Stimulated activated effector memory CD8-positive, alpha-beta T cell treated with anti-CD3 and anti-CD28 coated beads, Interleukin-12 subunit alpha, Interleukin-12 subunit beta, amount 100 ng/mL, for 72 hours (primary cell): Measurements from ENCODE around the gene BTG2.
"Not testable (repeated sequence)": the region's sequence is repeated elsewhere in the genome, so short reads cannot be mapped to it uniquely, and the experiment has no call there.

Source experiments
- ATAC-seq: fragments of 150-1000 bp; cut with Tn5 transposase; 2 replicates; pipeline ENCODE4 v1.10.0; 2021
- DNase-seq, 2 donors: peaks; one replicate each; pipeline ENCODE4 v3.0.0; 2021 to 2022; ENCODE audit warnings: low spot score in 2 of 2
- H3K27ac Mint-ChIP-seq: one replicate; pipeline ENCODE4 v1.8.0; 2022; ENCODE audit warnings: mild to moderate bottlenecking, mixed read lengths
- H3K36me3 Mint-ChIP-seq: one replicate; pipeline ENCODE4 v1.8.0; 2022; ENCODE audit warnings: mild to moderate bottlenecking, mixed read lengths
- H3K4me1 Mint-ChIP-seq: one replicate; pipeline ENCODE4 v1.8.0; 2022; ENCODE audit warnings: mixed read lengths
- H3K4me3 Mint-ChIP-seq: one replicate; pipeline ENCODE4 v1.8.0; 2022; ENCODE audit warnings: mild to moderate bottlenecking, mixed read lengths
- H3K9me3 Mint-ChIP-seq: one replicate; pipeline ENCODE4 v1.8.0; 2022; ENCODE audit warnings: mixed read lengths

The BTG2 gene

DNA sequence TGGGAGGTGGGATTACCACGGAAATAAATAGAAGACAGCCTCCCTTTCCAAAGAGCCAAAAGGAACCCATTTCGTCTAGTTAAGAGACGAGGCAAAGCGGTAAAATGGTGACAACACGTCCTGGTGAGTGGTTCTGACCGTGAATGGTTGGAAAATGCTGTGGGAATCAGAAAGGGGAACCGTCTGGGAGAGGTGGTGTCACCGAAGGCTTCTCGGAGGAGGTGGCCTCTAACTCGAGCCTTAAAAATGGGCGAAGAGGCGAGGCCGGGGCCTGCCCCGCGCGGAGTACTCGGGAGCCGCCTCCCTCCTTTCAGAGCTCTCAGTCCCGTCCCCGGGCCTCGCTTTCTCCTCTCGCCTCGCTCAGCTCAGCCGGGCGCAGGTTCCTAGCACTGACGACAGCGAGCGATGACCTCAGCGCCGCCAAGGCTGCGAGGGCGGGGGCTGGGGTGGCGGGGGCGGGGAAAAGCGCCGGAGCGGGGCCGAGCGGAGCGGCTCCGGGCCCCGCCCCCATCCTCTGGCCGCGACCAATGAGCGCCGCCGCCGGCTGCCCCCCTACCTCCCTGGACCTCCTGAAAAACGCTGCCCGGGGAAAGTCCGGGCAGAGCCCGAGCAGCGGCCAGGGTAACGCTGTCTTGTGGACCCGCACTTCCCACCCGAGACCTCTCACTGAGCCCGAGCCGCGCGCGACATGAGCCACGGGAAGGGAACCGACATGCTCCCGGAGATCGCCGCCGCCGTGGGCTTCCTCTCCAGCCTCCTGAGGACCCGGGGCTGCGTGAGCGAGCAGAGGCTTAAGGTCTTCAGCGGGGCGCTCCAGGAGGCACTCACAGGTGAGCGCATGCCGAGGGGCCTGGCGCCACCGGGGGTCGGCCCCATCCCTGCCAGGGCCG lies at the start of gene BTG2:
Gene BTG2 (plus strand): TSS at position 601 of the 890 bp plus-strand sequence. CDS start 88 bp downstream, at position 689.
- Mint-ChIP-seq H3K9me3 (no peaks in the 10 kb centered on the region), H3K4me3 (peak within 1 kb of the TSS; percentile 99), H3K36me3 (peaks cover 68% of the 10 kb centered on the region), H3K4me1 (peaks cover 70% of the 10 kb centered on the region), H3K27ac (peak within 1 kb of the TSS; percentile 91)
- ATAC-seq: peak; percentile 87
- peak; percentile 78 to 94 for DNase-seq

DNA sequence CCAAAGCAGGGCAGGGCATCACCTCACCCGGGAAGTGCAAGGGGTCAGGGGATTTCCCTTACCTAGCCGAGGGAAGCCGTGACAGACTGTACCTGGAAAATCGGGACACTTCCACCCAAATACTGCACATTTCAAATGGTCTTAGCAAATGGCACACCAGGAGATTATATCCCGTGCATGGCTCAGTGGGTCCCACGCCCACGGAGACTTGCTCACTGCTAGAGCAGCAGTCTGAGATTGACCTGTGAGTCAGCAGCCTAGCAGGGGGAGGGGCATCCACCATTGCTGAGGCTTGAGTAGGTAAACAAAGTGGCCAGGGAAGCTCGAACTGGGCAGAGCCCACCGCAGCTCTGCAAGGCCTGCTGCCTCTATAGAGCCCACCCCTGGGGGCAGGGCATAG lies 48.7 kb upstream of the BTG2 start:
- H3K4me3 Mint-ChIP-seq, H3K36me3 Mint-ChIP-seq, H3K4me1 Mint-ChIP-seq, H3K9me3 Mint-ChIP-seq, ATAC-seq, H3K27ac Mint-ChIP-seq, DNase-seq: not testable (repeated sequence)

- no peaks in the 10 kb centered on the region for H3K9me3 Mint-ChIP-seq
- no peak overlapping the region for H3K27ac Mint-ChIP-seq
- peaks cover 8% of the 10 kb centered on the region for H3K36me3 Mint-ChIP-seq
- DNase-seq (no peak), ATAC-seq (no peak)
- H3K4me1 Mint-ChIP-seq: peaks cover 13% of the 10 kb centered on the region
- no peak overlapping the region for H3K4me3 Mint-ChIP-seq
Observed at GRCh38 chr1:203263496-203263895, 41.8 kb upstream of the BTG2 start.

GRCh38 chr1:203264052-203264501 lies 41.2 kb upstream of the BTG2 start:
- H3K27ac Mint-ChIP-seq: no peak overlapping the region
- peaks cover 13% of the 10 kb centered on the region for H3K4me1 Mint-ChIP-seq
- ATAC-seq: no peak
- H3K9me3 Mint-ChIP-seq: no peaks in the 10 kb centered on the region
- DNase-seq: no peak
- peaks cover 8% of the 10 kb centered on the region for H3K36me3 Mint-ChIP-seq
- H3K4me3 Mint-ChIP-seq: no peak overlapping the region

GRCh38 chr1:203265541-203265940 lies 39.8 kb upstream of the BTG2 start:
- H3K36me3 Mint-ChIP-seq: peaks cover 8% of the 10 kb centered on the region
- DNase-seq (no peak), ATAC-seq (no peak)
- no peak overlapping the region for H3K27ac Mint-ChIP-seq
- H3K9me3 Mint-ChIP-seq: no peaks in the 10 kb centered on the region
- H3K4me1 Mint-ChIP-seq: peaks cover 13% of the 10 kb centered on the region
- H3K4me3 Mint-ChIP-seq: no peak overlapping the region

DNA sequence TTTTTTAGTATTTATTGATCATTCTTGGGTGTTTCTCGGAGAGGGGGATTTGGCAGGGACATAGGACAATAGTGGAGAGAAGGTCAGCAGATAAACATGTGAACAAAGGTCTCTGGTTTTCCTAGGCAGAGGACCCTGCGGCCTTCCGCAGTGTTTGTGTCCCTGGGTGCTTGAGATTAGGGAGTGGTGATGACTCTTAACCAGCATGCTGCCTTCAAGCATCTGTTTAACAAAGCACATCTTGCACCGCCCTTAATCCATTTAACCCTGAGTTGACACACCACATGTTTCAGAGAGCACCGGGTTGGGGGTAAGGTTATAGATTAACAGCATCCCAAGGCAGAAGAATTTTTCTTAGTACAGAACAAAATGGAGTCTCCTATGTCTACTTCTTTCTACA lies 39.2 kb upstream of the BTG2 start:
- H3K4me3 Mint-ChIP-seq, H3K36me3 Mint-ChIP-seq, DNase-seq, H3K9me3 Mint-ChIP-seq, H3K27ac Mint-ChIP-seq, ATAC-seq: not testable (repeated sequence)
- peaks cover 13% of the 10 kb centered on the region for H3K4me1 Mint-ChIP-seq

DNA sequence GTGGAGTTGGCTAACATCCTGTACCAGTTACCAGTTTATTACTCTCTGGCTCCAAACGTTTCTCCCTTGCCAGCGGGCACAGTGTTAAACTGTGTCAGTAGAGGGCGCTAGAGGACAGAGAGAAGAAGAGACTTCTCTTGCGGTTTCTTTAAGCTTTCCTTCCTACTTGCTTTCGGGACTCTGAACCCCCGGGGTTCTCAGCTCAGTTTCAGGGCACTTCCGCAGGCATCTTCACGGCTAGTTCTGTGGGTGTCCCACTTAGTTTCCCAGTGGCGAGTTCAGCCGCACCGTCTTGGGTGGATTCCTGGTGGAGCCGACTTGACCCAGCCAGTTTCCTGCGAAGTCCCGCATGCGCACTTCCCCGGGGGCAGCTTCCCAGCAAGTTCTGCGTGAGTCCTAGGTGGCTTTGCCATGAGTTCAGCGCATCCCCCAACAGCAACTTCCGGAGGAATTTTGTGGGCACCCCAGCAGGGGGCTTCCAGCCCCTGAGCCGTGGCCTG lies 37.9 kb upstream of the BTG2 start:
- Mint-ChIP-seq H3K27ac (no peak overlapping the region), H3K4me1 (peaks cover 13% of the 10 kb centered on the region), H3K9me3 (no peaks in the 10 kb centered on the region), H3K4me3 (peak overlapping the region; percentile 86), H3K36me3 (peaks cover 8% of the 10 kb centered on the region)
- ATAC-seq (peak; percentile 74), DNase-seq (peak; percentile 83 to 92)

GRCh38 chr1:203267912-203268311 lies 37.4 kb upstream of the BTG2 start:
- peaks cover 8% of the 10 kb centered on the region for H3K36me3 Mint-ChIP-seq

DNA sequence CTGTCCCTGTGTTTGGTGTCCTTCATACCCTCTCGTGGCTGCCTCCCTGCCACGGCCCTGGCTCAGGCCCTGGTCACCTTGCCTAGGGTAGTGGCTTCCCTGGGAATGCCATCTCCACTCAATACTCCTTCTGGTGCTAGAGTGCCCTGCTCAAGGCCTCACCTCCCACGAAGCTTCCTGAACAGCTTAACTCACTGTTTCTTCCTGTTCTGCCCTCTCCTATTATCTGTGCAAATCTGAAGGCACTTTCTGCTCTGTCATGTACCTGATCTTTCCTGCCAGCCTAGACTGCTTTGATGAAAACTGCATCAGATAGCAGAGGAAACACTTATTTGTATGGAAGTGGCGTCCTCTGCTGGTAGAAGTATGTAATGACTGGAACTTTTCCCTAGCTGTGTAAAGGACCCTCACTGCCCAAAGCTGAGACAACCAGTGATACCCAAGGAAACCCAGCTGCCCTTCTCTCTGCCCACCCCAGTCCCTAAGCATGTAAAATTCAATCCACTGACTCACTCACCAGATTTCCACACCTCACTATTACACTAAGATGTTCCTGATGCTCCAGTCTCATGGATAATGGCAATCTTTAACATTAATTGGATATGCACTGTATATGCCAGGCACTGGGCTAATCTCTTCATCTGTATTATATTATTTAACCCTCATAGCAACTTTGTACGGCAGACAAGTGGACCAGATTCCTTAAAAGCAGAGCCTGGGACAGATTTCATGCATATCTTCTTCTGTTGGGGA lies 36.2 kb upstream of the BTG2 start:
- peak in 1 of 2 donors; percentile 68 for DNase-seq

More at GRCh38 chr1:203267912-203268311, 37.4 kb upstream of the BTG2 start:
- H3K4me1 Mint-ChIP-seq: peaks cover 15% of the 10 kb centered on the region
- H3K27ac Mint-ChIP-seq: no peak overlapping the region
- ATAC-seq (no peak), DNase-seq (no peak)
- no peaks in the 10 kb centered on the region for H3K9me3 Mint-ChIP-seq
- H3K4me3 Mint-ChIP-seq: peak overlapping the region; percentile 86

GRCh38 chr1:203269654-203270020 lies 35.7 kb upstream of the BTG2 start:
- no peak for DNase-seq
- no peak for ATAC-seq
- Mint-ChIP-seq H3K27ac (no peak overlapping the region), H3K4me1 (peaks cover 32% of the 10 kb centered on the region), H3K4me3 (no peak overlapping the region), H3K36me3 (peaks cover 8% of the 10 kb centered on the region), H3K9me3 (no peaks in the 10 kb centered on the region)

More for the DNA sequence above, 36.2 kb upstream of the BTG2 start:
- H3K9me3 Mint-ChIP-seq: no peaks in the 10 kb centered on the region
- no peak overlapping the region for H3K27ac Mint-ChIP-seq
- peaks cover 26% of the 10 kb centered on the region for H3K4me1 Mint-ChIP-seq
- peaks cover 8% of the 10 kb centered on the region for H3K36me3 Mint-ChIP-seq
- ATAC-seq: peak; percentile 31
- H3K4me3 Mint-ChIP-seq: no peak overlapping the region

- Mint-ChIP-seq H3K9me3 (no peaks in the 10 kb centered on the region), H3K4me3 (no peak overlapping the region), H3K27ac (no peak overlapping the region), H3K36me3 (peaks cover 8% of the 10 kb centered on the region), H3K4me1 (peaks cover 40% of the 10 kb centered on the region)
- DNase-seq: no peak
- no peak for ATAC-seq
Observed at GRCh38 chr1:203270448-203270847, 34.9 kb upstream of the BTG2 start.

- no peak overlapping the region for H3K4me3 Mint-ChIP-seq
Observed at GRCh38 chr1:203271018-203271743, 34.1 kb upstream of the BTG2 start.

DNA sequence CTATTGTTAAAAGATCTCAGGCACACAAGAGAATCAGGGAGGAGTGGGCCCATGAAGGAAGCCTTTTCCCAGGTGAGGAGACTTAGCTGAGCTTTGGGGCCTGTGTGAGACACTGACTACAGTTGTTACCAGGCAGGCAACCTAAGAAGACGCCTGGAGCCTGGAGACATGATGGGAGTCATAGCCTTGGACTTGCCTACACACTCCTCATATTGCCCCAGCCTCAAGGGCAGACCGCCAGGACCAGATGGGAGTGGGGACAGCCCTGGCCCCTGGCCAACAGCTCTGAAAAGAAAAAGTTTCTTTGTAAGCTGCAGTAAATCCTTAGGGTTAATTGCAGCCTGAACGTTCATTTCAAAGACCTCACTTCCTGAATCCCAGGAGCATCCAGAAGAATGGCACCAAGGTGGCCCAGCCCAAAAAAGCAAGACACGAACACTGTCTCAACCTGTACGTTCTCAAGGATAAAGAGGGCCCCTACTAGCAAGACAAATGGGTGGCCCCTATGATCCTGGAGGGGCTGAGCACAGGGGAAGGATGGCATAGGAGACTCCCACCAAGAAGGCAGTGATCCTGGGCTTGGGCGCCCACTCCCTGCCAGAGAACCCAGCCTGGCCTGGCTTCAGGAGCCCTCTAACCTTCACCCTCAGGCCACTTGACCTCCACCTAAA lies 33.2 kb upstream of the BTG2 start:
- no peaks in the 10 kb centered on the region for H3K9me3 Mint-ChIP-seq
- no peak for DNase-seq
- peaks cover 8% of the 10 kb centered on the region for H3K36me3 Mint-ChIP-seq
- peaks cover 48% of the 10 kb centered on the region for H3K4me1 Mint-ChIP-seq
- no peak overlapping the region for H3K27ac Mint-ChIP-seq
- ATAC-seq: no peak
- no peak overlapping the region for H3K4me3 Mint-ChIP-seq

More at GRCh38 chr1:203271018-203271743, 34.1 kb upstream of the BTG2 start:
- no peak for DNase-seq
- H3K9me3 Mint-ChIP-seq: no peaks in the 10 kb centered on the region
- ATAC-seq: peak; percentile 58
- peaks cover 45% of the 10 kb centered on the region for H3K4me1 Mint-ChIP-seq
- H3K27ac Mint-ChIP-seq: no peak overlapping the region
- H3K36me3 Mint-ChIP-seq: peaks cover 8% of the 10 kb centered on the region

DNA sequence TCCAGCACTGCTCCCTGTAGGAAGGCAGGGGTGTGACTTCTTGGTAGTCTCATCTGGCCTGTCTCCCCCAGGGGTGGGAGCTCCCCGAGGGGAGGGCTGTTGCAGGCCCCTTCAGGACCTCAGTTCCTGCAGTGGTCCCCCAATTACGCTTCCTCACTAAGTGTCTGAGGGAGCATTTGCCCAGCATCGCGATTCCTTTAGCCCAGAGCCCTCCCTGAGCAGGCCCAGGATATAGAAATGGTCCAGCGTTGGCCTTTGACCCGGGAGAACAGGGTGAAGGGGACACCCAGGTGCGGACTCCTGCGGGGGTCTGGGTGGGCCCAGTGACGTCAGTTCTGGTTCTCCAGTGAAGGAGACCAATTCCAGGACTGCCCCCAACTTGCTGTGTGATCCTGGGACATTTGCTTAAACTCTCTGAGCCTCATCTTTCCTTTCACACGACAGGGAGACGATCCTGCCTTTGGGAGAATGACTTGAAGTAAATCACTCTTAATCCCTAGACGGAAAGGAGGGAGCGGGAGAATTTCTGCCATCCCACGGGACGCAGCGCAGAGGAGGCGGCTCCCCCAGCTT lies 32.6 kb upstream of the BTG2 start:
- ATAC-seq (no peak), DNase-seq (no peak)
- no peaks in the 10 kb centered on the region for H3K9me3 Mint-ChIP-seq
- H3K27ac Mint-ChIP-seq: peak overlapping the region; percentile 77
- peak overlapping the region; percentile 72 for H3K4me3 Mint-ChIP-seq
- peaks cover 48% of the 10 kb centered on the region for H3K4me1 Mint-ChIP-seq
- peaks cover 4% of the 10 kb centered on the region for H3K36me3 Mint-ChIP-seq
